ENCODE results near the gene GPR183. TPM values are rescaled to one million over a fixed set of nuclear protein-coding genes. Genes with fewer than 3 reads are reported as not detected.

The GPR183 gene, protein sequence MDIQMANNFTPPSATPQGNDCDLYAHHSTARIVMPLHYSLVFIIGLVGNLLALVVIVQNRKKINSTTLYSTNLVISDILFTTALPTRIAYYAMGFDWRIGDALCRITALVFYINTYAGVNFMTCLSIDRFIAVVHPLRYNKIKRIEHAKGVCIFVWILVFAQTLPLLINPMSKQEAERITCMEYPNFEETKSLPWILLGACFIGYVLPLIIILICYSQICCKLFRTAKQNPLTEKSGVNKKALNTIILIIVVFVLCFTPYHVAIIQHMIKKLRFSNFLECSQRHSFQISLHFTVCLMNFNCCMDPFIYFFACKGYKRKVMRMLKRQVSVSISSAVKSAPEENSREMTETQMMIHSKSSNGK
- total RNA-seq, result 991 TPM

DNA sequence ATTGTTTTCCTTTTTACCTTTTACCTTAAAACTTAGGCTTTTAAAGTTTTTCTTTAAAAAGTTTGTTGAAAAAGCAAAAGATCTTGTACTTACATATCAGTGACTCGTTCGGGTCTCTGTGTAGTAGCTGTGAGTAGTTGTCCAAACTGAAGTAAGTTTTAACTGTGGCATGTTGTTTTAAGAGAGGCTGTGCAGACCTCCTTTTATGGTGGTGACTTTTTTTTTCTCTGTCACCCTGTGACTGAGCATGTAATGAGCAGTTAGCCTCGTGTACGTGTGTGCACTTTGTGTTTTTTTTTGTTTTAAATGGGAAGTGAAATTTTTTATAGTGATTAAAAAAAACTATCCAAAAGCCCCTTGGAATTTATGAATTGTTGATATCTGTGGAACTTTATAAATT lies at the start of gene GPR183:
Gene GPR183, minus strand, starts transcription at position 153 of the 400 bp plus-strand sequence. CDS start 11,254 bp downstream, outside the sequence.
- Histone ChIP-seq H3K4me3 (ENCODE audit: low read length) (peak within 1 kb of the TSS; percentile 40), H3K4me1 (ENCODE audit: insufficient read depth, low read length) (peaks cover 77% of the 10 kb centered on the region), H3K9me3 (ENCODE audit: low read depth, low read length) (no peaks in the 10 kb centered on the region), H3K27me3 (ENCODE audit: insufficient read depth, low read length) (no peaks in the 10 kb centered on the region)

- peaks cover 89% of the 10 kb centered on the region for H3K4me1 ChIP-seq (ENCODE audit: insufficient read depth, low read length)
- H3K4me3 ChIP-seq (ENCODE audit: low read length), result no peak overlapping the region
- H3K9me3 ChIP-seq (ENCODE audit: low read depth, low read length), result no peaks in the 10 kb centered on the region
- no peaks in the 10 kb centered on the region for H3K27me3 ChIP-seq (ENCODE audit: insufficient read depth, low read length)
Observed at GRCh38 chr13:99356262-99357091, 49.3 kb upstream of the GPR183 start.

GRCh38 chr13:99356012-99356261 lies 48.7 kb upstream of the GPR183 start:
- no peaks in the 10 kb centered on the region for H3K9me3 ChIP-seq (ENCODE audit: low read depth, low read length)
- no peaks in the 10 kb centered on the region for H3K27me3 ChIP-seq (ENCODE audit: insufficient read depth, low read length)
- H3K4me1 ChIP-seq (ENCODE audit: insufficient read depth, low read length), result peaks cover 91% of the 10 kb centered on the region
- H3K4me3 ChIP-seq (ENCODE audit: low read length), result no peak overlapping the region

DNA sequence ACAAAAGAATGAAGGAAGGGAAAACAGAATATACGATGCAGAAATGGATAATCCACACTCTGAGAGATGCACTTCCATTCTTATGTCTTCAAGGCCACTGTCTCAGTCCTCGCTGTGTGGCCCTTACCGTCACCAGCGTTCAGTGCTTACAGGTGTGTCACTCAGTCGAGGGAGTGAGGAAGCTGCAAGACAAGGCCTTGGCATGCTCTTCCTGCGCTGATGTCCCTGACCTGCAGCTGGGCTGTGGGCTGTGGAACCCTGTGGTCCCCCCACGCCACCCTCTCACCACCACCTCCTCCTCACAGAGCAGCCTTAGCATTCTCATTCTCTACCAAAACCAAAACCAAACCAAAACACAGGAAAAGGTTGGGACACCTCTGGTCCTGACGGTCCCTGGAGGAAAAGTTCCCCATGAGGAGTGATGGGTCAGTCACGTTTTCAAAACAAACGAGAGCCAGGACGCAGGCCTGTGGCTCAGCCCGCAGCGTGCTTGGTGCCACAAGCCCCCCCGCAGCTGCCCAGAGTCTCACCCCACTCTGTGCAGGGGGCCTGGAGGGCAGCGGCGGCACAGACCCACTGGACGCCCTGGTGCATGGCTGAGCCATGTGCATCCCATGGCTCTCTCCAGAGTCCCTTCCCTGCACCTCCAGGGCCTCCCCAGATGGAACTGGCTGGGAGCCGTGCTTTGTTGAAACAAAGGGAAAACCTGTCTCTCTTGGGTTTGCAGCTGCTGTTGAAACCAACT lies 48.2 kb upstream of the GPR183 start:
- peaks cover 91% of the 10 kb centered on the region for H3K4me1 ChIP-seq (ENCODE audit: insufficient read depth, low read length)
- H3K4me3 ChIP-seq (ENCODE audit: low read length), result no peak overlapping the region
- no peaks in the 10 kb centered on the region for H3K27me3 ChIP-seq (ENCODE audit: insufficient read depth, low read length)
- H3K9me3 ChIP-seq (ENCODE audit: low read depth, low read length), result no peaks in the 10 kb centered on the region

DNA sequence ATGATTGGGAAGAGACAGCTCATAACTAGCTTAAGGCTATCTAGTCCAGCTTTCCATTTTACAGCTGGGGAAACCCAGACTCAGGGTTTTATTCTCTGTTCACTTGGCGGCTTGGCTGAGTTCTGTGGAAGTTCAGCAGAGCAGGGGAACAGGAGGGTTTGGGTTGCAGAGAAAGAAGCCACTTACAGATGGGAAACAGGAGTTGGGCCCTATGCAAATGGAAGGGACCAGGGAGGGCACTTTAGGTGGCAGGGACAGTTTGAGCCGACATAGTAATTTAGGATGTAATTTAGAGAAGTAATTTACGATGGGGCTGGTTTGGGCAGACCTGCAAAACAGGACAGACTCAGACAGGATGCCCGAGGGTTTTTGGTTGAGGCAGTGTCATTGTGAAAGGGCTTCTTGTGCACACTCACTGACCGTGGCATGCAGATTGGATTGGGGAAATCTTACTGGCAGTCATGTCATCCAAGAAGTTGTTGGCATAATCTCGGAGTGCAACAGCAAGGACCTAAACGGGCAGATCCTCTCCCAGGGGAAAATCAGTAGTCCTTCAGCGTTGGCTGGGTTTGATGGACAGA lies 47.3 kb upstream of the GPR183 start:
- Histone ChIP-seq H3K4me1 (ENCODE audit: insufficient read depth, low read length) (peaks cover 83% of the 10 kb centered on the region), H3K9me3 (ENCODE audit: low read depth, low read length) (no peaks in the 10 kb centered on the region), H3K27me3 (ENCODE audit: insufficient read depth, low read length) (no peaks in the 10 kb centered on the region), H3K4me3 (ENCODE audit: low read length) (no peak overlapping the region)

DNA sequence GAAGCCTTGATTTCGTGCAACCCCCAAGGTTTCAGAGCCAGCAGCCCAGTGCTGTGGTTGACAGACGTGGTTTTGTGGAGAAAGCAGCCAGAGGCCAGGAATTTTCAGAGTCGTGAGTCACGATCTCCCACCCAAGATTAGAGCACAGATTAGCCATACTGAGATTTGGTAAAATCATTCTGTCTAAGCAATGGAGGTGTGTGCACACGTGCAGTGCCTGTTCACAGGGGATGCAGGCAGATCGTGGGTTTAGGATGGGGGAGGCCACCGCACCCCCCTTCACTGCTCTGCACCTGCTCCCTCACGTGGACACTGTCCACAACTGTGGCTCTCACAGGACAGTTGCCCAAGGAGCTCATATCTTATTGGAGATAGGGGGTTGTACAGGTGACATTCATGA lies 46.6 kb upstream of the GPR183 start:
- Histone ChIP-seq H3K27me3 (ENCODE audit: insufficient read depth, low read length) (no peaks in the 10 kb centered on the region), H3K9me3 (ENCODE audit: low read depth, low read length) (no peaks in the 10 kb centered on the region), H3K4me3 (ENCODE audit: low read length) (no peak overlapping the region), H3K4me1 (ENCODE audit: insufficient read depth, low read length) (peaks cover 77% of the 10 kb centered on the region)

DNA sequence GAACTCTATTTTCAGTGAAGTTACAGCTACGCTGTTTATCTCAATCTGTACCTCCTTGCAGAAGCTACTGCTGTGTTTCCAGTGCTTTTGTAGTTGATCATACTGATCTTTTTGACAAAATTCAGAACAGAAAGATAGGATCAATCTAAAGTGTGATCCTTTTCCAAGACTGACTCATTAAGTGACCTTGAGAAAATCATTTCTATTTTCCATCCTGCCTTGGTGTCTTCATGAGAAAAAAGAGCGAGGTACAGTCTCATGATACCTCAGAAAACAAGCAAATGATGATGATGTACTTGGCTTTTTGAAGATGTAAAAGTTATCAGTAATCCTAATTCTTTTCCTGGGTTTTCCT lies 46.0 kb upstream of the GPR183 start:
- no peak overlapping the region for H3K4me3 ChIP-seq (ENCODE audit: low read length)
- H3K9me3 ChIP-seq (ENCODE audit: low read depth, low read length), result no peaks in the 10 kb centered on the region
- H3K4me1 ChIP-seq (ENCODE audit: insufficient read depth, low read length), result peaks cover 71% of the 10 kb centered on the region
- H3K27me3 ChIP-seq (ENCODE audit: insufficient read depth, low read length), result no peaks in the 10 kb centered on the region

GRCh38 chr13:99352351-99353245 lies 45.4 kb upstream of the GPR183 start:
- Histone ChIP-seq H3K4me3 (ENCODE audit: low read length) (no peak overlapping the region), H3K9me3 (ENCODE audit: low read depth, low read length) (no peaks in the 10 kb centered on the region), H3K27me3 (ENCODE audit: insufficient read depth, low read length) (no peaks in the 10 kb centered on the region), H3K4me1 (ENCODE audit: insufficient read depth, low read length) (peaks cover 66% of the 10 kb centered on the region)

DNA sequence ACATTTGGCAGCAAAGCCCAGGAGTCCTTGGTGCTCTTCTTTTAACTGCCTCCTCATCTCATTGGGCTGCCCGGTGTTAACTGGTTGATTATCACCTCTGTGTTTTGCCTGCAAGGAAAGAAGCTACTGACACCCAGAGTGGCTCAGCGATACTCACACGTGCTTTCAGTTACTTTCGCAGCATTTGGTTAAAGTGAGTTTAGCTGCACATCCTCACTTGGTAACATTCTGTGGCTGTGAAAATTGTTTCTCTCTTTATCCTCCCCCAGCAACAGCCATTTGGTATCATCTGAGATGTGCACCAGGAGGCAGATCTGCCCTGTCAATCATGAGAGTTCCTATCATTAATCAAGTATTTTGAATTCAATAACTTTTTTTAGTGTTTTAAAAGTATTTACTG lies 44.6 kb upstream of the GPR183 start:
- Histone ChIP-seq H3K9me3 (ENCODE audit: low read depth, low read length) (no peaks in the 10 kb centered on the region), H3K27me3 (ENCODE audit: insufficient read depth, low read length) (no peaks in the 10 kb centered on the region), H3K4me1 (ENCODE audit: insufficient read depth, low read length) (peaks cover 60% of the 10 kb centered on the region), H3K4me3 (ENCODE audit: low read length) (no peak overlapping the region)

DNA sequence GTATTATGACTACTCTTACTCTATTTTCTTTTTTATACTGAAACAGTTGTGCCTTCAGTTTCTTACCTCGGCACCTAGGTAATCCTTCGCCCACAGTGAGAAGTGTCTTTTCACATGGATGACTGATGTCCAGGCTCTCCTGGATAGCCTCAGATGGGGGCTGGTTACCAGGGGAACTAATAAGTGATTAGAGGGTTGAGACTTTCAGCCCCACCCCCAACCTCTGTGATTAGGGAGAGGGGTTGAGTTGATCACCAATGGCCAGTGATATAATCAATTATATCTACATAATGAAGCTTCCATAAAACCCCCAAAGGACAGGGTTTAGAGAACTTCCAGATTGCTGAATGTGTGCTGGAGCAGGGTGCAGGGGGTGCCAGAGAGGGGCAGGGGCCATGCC lies 43.0 kb upstream of the GPR183 start:
- Histone ChIP-seq H3K4me1 (ENCODE audit: insufficient read depth, low read length) (peaks cover 45% of the 10 kb centered on the region), H3K9me3 (ENCODE audit: low read depth, low read length) (no peaks in the 10 kb centered on the region), H3K4me3 (ENCODE audit: low read length) (no peak overlapping the region), H3K27me3 (ENCODE audit: insufficient read depth, low read length) (no peaks in the 10 kb centered on the region)

DNA sequence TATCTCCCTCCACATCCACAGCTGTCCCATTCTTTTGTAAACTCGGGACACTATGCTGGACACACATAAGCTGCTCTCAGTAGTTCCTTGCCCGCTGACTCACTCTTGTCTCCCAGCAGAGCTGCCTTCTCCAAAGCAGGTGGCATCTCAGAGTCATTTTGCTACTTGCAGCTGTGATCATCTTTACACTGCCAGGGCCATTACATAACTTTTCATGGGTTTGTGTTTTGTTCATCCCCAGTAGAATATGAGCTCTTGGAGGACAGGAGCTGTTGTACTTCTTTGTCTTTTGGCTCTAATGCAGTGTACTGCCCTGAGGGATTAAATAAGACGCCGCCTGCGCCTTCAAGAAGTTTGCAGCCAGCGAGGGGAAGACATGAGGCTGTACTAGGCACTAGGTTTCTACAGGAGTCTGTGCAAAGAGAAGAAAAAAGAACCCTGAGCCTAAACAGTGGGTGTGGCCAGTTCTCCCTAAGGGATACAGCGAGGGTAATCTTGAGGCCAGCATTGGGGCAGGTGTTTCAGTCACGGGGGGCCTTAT lies 40.8 kb upstream of the GPR183 start:
- Histone ChIP-seq H3K9me3 (ENCODE audit: low read depth, low read length) (no peaks in the 10 kb centered on the region), H3K27me3 (ENCODE audit: insufficient read depth, low read length) (no peaks in the 10 kb centered on the region), H3K4me3 (ENCODE audit: low read length) (no peak overlapping the region), H3K4me1 (ENCODE audit: insufficient read depth, low read length) (peaks cover 27% of the 10 kb centered on the region)

GRCh38 chr13:99347335-99347878 lies 40.2 kb upstream of the GPR183 start:
- Histone ChIP-seq H3K4me3 (ENCODE audit: low read length) (no peak overlapping the region), H3K4me1 (ENCODE audit: insufficient read depth, low read length) (peaks cover 22% of the 10 kb centered on the region), H3K27me3 (ENCODE audit: insufficient read depth, low read length) (no peaks in the 10 kb centered on the region), H3K9me3 (ENCODE audit: low read depth, low read length) (no peaks in the 10 kb centered on the region)

DNA sequence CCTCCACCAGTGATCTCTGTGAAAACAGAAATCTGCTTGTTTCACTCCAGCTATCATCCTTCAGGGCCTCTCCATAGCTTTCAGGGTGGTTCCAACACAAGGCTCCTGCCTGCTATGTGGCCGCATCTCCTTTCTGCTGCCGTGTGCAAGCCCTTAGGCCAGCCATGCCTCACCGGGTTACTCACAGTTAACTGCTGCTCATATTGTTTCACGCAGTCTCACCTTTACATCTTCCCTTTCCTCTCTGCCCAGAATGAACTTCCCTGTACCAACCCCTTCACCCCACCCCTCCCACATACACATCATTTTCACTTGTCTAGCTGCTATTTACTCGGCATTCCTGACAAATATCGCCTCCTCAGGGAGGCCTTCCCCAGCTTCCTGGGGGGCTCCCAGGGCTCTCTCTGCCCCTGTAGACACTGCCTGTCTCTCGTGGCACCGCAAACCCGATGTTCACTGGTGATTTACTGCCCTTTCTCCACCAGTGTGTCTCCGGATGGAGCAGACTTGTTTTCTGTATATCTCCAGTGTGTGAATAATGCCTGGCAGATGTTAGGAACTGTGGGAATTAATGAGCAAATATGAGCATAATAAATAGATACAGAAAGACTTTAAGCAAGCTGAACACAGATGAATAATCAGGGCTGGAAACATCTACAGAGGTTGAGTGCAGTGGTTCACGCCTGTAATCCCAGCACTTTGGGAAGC lies 39.3 kb upstream of the GPR183 start:
- Histone ChIP-seq H3K9me3 (ENCODE audit: low read depth, low read length) (no peaks in the 10 kb centered on the region), H3K27me3 (ENCODE audit: insufficient read depth, low read length) (no peaks in the 10 kb centered on the region), H3K4me3 (ENCODE audit: low read length) (no peak overlapping the region), H3K4me1 (ENCODE audit: insufficient read depth, low read length) (peaks cover 21% of the 10 kb centered on the region)
